Measurements from ENCODE around the gene SUSD1. TPM values are rescaled to one million over a fixed set of nuclear protein-coding genes. Genes with fewer than 3 reads are reported as not detected.

The SUSD1 gene
- total and polyA plus RNA-seq, 2 donors (not counting 3 experiments of a cell fraction or from before 2014, with no cell fraction given): 33.1 to 37.8 TPM

GRCh38 chr9:112203536-112203935 is 28.4 kb upstream of the SUSD1 start:
- dilution Hi-C loops (cut with MboI; ENCODE audit: extremely low pct_ligation_motif_present, low sequenced_read_pairs) (no loop called here), intact Hi-C loops (cut with micrococcal nuclease) (no loop called here)
- no peak overlapping the region for H3K4me2 ChIP-seq (ENCODE audit: insufficient read depth, low read length)
- H3K4me1 ChIP-seq (ENCODE audit: control insufficient read depth, extremely low read depth, insufficient read depth, low read length): no peaks in the 10 kb centered on the region
- H3K9me3 ChIP-seq (replicated peaks; ENCODE audit: control insufficient read depth, insufficient read depth, low read length): no peaks in the 10 kb centered on the region
- H2AFZ ChIP-seq (ENCODE audit: low read depth, low read length): no peak overlapping the region
- no TSS peak for BruUV-seq (replicated peaks)
- H3K4me3 ChIP-seq (replicated peaks in 1 of 3; ENCODE audit: insufficient read depth in 1 of 3, low read depth in 1 of 3, low read length in 3 of 3): no peak overlapping the region
- ChIA-PET POLR2A (no interaction called here), CTCF (no interaction called here)
- no peak overlapping the region for H3K27ac ChIP-seq (ENCODE audit: insufficient read depth, low read depth, low read length)
- no peak overlapping the region for H3K9ac ChIP-seq (replicated peaks; ENCODE audit: extremely low read depth, insufficient read depth, low read length)
- FAIRE-seq (no peak), DNase-seq (ENCODE audit: low read depth, low spot score) (no peak)
- H3K36me3 ChIP-seq (ENCODE audit: control insufficient read depth in 2 of 2, extremely low read depth in 1 of 2, insufficient read depth in 2 of 2, low read length in 2 of 2): no peaks in the 10 kb centered on the region
- no peaks in the 10 kb centered on the region for H3K9me1 ChIP-seq (replicated peaks; ENCODE audit: control insufficient read depth, extremely low read depth, insufficient read depth, low read length)
- no peaks in the 10 kb centered on the region for H3K79me2 ChIP-seq (ENCODE audit: control insufficient read depth, insufficient read depth, low read length)
- H4K20me1 ChIP-seq (replicated peaks; ENCODE audit: control insufficient read depth, extremely low read depth, insufficient read depth, low read length): no peaks in the 10 kb centered on the region
- TF ChIP-seq EZH2 (IDR thresholded peaks at IDR 0.05; ENCODE audit: borderline replicate concordance, low read depth, low read length, severe bottlenecking) (no peak), POLR2AphosphoS5 (IDR thresholded peaks at IDR 0.05; ENCODE audit: insufficient read depth, low read depth, low read length) (no peak), CTCF (IDR thresholded peaks at IDR 0.05; ENCODE audit: extremely low read depth in 1 of 2, insufficient read depth in 1 of 2, low read depth in 1 of 2, low read length in 2 of 2) (no peak), MYC (IDR thresholded peaks at IDR 0.05; ENCODE audit: low read depth, low read length) (no peak), POLR2A (IDR thresholded peaks at IDR 0.05; ENCODE audit: low read depth, low read length) (no peak), MAX (IDR thresholded peaks at IDR 0.05; ENCODE audit: insufficient read depth, insufficient read length) (no peak), FOS (IDR thresholded peaks at IDR 0.05; ENCODE audit: borderline replicate concordance, insufficient read depth, low read length) (no peak), JUN (IDR thresholded peaks at IDR 0.05; ENCODE audit: borderline replicate concordance, insufficient read depth, insufficient read length, low read depth) (no peak), GATA2 (IDR thresholded peaks at IDR 0.05; ENCODE audit: insufficient read depth, insufficient read length, low read depth, low read length) (no peak)
- no peaks in the 10 kb centered on the region for H3K27me3 ChIP-seq (ENCODE audit: control insufficient read depth in 2 of 2, insufficient read depth in 2 of 2, low read length in 2 of 2)

Data from endothelial cell of umbilical vein (primary cell).